CD4-positive, alpha-beta T cell treated with Interleukin-2 at 100 ng/mL for 4 hours (primary cell): Measurements from ENCODE around the gene MUC13.

Source experiments
- DNase-seq: peaks from one replicate; pipeline ENCODE4 v3.0.0-alpha.2; 2020; ENCODE audit warnings: low spot score

MUC13 gene

DNA sequence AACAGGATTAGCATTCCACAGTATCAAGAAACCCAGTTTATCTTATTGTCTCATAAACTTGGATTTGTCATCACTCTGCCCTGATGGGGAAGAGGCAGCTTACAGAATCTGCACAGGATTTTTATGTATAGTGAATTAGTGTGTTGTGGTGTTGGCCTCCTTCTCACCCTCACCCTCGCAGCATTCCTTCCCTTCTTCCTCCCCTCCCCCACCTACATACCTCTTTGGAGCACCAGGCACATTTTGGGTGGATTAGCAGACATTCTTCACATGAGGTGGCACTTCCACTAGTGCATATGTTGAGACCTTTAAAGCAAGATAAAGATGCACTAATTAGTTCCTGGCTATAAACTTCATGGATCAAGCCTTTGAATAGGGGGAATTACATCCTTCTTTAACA, 61.3 kb downstream of the MUC13 start:
- no peak for DNase-seq

DNA sequence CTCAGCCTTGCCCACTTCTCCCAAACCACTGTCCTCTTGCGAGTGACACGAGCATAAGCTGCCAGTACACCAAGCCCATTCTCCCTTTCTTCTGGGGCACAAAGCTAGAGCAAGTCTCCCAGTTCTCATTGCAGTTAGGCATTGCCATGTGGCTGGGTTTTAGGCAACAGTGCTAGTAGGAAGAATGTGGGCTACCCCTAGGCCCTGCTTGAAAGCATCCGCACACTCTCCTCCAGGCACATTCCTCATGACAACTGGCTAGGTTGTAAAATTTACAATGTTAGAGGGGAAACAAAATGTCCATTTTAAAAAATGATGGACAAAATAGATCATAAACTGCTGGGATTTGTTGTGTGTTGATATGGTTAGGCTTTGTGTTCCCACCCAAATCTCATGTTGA, 67.0 kb downstream of the MUC13 start:
- no peak for DNase-seq

DNA sequence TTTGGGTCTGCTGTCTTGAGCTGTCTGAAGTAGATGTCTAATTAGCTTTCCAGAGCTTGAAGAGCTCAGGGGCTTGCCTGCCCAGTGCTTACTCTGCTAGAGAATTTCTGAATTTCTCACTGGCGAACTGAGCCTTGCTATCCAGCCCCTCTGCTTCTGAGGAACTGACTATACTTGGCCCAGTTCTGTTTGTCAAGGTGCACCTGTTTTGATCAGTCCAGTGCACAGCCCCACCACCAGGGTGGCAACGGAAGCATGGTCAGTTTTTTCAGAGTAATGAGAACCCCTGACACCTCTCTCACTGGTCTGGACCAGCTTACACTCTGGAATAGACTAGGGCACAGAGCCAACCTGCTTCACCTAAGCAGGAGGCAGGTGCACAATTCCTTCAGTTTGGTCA, 72.5 kb downstream of the MUC13 start:
- no peak for DNase-seq

DNA sequence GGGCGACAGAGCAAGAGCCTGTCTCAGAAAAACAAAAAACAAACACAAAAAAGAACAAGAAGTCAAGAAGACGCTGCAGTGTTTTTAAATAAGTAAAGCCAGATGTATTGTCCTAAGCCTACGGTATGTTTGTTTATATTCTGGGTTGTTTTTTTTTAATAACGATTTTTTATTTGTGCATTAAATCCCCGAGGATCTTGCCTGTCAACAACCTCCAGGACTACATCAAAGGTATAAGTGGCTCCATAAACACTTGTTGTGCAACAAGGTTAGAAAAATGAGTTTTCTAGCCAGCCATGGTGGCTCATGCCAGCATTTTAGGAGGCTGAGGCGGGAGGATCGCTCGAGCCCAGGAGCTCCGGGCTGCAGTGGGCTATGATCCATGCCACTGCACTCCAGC, 73.5 kb downstream of the MUC13 start:
- no peak for DNase-seq

DNA sequence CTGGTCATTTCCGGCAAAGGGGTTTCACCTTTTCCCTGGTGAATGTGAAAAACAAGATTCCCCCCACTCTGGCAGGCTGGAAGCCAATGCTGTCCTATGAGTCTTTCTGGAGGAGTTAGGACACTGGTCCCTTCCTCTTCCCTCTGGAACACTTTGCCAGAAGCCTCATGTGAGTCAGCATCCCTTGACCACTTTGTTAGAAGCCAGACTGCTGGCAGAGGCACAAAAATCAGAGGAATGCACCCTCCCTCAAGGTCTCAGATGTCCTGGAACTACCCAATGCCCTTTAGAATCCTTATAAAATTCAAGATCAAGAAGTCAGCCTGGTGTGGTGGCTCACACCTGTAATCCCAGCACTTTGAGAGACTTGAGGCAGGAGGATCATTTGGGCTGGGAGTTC, 74.0 kb downstream of the MUC13 start:
- DNase-seq = no peak

DNA sequence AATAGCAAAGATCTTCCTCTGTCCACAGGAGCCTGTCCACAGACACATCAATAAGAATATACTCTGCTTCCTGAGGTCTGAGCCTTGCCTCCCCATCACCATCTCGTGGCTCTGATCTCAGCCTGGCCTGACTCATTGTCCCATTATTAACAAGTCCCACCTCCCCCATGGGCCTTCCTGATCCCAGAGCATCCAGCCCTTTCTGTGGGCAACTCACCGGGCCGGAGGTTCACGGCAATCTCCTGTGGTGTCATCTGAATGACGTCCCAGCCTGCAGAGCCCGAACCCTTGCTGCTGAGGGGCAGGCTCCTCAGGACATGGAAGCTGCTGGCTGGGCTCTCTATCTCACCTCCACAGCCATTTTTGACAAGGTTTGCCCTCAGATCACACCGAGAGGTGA, 75.5 kb downstream of the MUC13 start:
- DNase-seq = no peak

DNA sequence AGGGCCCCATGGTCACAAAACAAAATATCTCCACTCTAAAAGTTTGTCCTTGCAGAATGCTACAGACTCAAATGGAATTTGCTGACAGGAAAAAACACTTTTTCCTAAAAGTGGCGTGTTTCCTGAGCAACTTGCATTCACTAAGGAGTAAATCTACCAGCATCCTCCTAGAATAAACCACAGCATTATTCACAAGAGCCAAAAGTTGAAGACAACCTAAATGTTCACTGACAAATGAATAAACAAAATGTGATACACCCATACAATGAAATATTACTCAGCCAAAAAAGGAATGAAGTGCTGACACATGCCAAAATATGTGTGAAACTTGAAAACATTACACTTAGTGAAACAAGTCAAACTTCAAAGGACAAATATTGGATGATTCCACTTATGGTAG, 76.3 kb downstream of the MUC13 start:
- DNase-seq = no peak

DNA sequence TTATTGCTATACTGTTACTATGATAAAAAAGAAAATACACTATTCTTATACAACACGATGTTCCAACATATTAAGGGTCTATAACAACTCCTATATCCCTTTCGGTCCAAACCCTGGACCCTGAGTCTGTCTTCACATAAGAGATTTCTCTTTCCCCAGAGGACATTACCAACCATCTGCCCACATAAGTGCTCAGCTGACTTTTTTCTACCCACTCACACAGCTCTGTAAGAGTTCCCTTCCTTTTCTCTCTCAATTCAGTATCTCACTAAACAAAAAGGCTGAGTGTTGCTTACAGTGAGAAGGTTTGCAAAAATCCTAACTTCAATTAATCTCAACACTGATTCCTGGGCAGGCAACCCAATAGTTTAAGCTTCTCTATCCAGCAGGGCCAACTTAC, 77.9 kb downstream of the MUC13 start:
- DNase-seq = no peak
